ENCODE measurements around the gene UNC5B.

GRCh38 chr10:71267508-71268240 lies 55.3 kb downstream of the UNC5B start:
- TF ChIP-seq, protein P1, sequence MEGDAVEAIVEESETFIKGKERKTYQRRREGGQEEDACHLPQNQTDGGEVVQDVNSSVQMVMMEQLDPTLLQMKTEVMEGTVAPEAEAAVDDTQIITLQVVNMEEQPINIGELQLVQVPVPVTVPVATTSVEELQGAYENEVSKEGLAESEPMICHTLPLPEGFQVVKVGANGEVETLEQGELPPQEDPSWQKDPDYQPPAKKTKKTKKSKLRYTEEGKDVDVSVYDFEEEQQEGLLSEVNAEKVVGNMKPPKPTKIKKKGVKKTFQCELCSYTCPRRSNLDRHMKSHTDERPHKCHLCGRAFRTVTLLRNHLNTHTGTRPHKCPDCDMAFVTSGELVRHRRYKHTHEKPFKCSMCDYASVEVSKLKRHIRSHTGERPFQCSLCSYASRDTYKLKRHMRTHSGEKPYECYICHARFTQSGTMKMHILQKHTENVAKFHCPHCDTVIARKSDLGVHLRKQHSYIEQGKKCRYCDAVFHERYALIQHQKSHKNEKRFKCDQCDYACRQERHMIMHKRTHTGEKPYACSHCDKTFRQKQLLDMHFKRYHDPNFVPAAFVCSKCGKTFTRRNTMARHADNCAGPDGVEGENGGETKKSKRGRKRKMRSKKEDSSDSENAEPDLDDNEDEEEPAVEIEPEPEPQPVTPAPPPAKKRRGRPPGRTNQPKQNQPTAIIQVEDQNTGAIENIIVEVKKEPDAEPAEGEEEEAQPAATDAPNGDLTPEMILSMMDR (optimal IDR thresholded peaks at IDR 0.05 in 1 of 3, IDR thresholded peaks at IDR 0.05 in 1 of 3, conservative IDR thresholded peaks at IDR 0.05 in 1 of 3; ENCODE audit: extremely low read depth in 1 of 3, insufficient read depth in 2 of 3, low read length in 3 of 3), result no peak
- TF ChIP-seq EZH2 (IDR thresholded peaks at IDR 0.05; ENCODE audit: low read length), result no peak
